ENCODE measurements around the gene MARVELD1.

The MARVELD1 gene

DNA sequence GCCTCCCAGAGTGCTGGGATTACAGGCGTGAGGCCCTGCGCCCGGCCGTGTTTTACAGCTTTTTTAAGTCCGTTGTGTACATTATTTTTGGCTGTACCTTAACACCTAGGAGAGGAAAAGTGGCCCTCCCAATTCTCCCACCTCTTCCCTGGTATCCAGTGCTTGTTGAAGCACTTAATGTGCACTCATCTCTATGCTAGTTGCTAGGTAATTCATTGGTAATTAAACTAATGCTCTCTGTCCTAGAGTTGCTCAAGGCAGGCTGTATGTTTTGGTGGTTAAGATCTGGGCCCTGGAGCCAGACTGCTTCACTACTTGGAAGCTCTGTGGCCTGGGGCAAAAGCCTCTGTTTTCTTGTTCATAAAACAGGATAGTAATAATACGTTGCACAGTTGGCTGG, 46.1 kb upstream of the MARVELD1 start:
- Histone ChIP-seq H4K20me1 (ENCODE audit: insufficient read depth, low read length) (no peaks in the 10 kb centered on the region), H3K27ac (ENCODE audit: low read length) (no peak overlapping the region), H3K79me2 (ENCODE audit: low read length) (no peaks in the 10 kb centered on the region), H3K27me3 (replicated peaks; ENCODE audit: insufficient read depth, low read length) (no peaks in the 10 kb centered on the region), H3K9me2 (replicated peaks; ENCODE audit: insufficient read depth, low read length) (no peaks in the 10 kb centered on the region), H2AFZ (ENCODE audit: low read length) (no peak overlapping the region), H3K9ac (ENCODE audit: low read length) (no peak overlapping the region), H3K4me2 (ENCODE audit: low read depth, low read length) (no peak overlapping the region), H3K4me3 (ENCODE audit: low read length) (no peak overlapping the region), H3K9me3 (replicated peaks; ENCODE audit: insufficient read depth, low read length) (no peaks in the 10 kb centered on the region), H3K4me1 (ENCODE audit: low read length) (no peaks in the 10 kb centered on the region), H3F3A (ENCODE audit: insufficient read depth, low read length) (no peaks in the 10 kb centered on the region), H3K36me3 (replicated peaks; ENCODE audit: insufficient read depth, low read length) (no peaks in the 10 kb centered on the region)
- TF ChIP-seq, protein P1, sequence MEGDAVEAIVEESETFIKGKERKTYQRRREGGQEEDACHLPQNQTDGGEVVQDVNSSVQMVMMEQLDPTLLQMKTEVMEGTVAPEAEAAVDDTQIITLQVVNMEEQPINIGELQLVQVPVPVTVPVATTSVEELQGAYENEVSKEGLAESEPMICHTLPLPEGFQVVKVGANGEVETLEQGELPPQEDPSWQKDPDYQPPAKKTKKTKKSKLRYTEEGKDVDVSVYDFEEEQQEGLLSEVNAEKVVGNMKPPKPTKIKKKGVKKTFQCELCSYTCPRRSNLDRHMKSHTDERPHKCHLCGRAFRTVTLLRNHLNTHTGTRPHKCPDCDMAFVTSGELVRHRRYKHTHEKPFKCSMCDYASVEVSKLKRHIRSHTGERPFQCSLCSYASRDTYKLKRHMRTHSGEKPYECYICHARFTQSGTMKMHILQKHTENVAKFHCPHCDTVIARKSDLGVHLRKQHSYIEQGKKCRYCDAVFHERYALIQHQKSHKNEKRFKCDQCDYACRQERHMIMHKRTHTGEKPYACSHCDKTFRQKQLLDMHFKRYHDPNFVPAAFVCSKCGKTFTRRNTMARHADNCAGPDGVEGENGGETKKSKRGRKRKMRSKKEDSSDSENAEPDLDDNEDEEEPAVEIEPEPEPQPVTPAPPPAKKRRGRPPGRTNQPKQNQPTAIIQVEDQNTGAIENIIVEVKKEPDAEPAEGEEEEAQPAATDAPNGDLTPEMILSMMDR (IDR thresholded peaks at IDR 0.05; ENCODE audit: low read length), result no peak
- TF ChIP-seq EZH2phosphoT487 (IDR thresholded peaks at IDR 0.05; ENCODE audit: low read length) (no peak), EZH2 (optimal IDR thresholded peaks at IDR 0.05; ENCODE audit: low read depth, low read length) (no peak)
- no peak for DNase-seq

GRCh38 chr10:97669571-97669970, 44.0 kb upstream of the MARVELD1 start:
- Histone ChIP-seq H3K27me3 (replicated peaks; ENCODE audit: insufficient read depth, low read length) (no peaks in the 10 kb centered on the region), H3K9me3 (replicated peaks; ENCODE audit: insufficient read depth, low read length) (no peaks in the 10 kb centered on the region), H4K20me1 (ENCODE audit: insufficient read depth, low read length) (no peaks in the 10 kb centered on the region), H2AFZ (ENCODE audit: low read length) (no peak overlapping the region), H3K79me2 (ENCODE audit: low read length) (no peaks in the 10 kb centered on the region), H3K27ac (ENCODE audit: low read length) (no peak overlapping the region), H3K4me1 (ENCODE audit: low read length) (no peaks in the 10 kb centered on the region), H3K4me2 (ENCODE audit: low read depth, low read length) (no peak overlapping the region), H3F3A (ENCODE audit: insufficient read depth, low read length) (no peaks in the 10 kb centered on the region), H3K9me2 (replicated peaks; ENCODE audit: insufficient read depth, low read length) (no peaks in the 10 kb centered on the region), H3K4me3 (ENCODE audit: low read length) (no peak overlapping the region), H3K9ac (ENCODE audit: low read length) (no peak overlapping the region), H3K36me3 (replicated peaks; ENCODE audit: insufficient read depth, low read length) (no peaks in the 10 kb centered on the region)
- no peak for DNase-seq
- no peak for TF ChIP-seq EZH2 (optimal IDR thresholded peaks at IDR 0.05; ENCODE audit: low read depth, low read length)
- TF ChIP-seq EZH2phosphoT487 (IDR thresholded peaks at IDR 0.05; ENCODE audit: low read length), result no peak
- TF ChIP-seq, protein P1 (IDR thresholded peaks at IDR 0.05; ENCODE audit: low read length), result no peak

GRCh38 chr10:97673736-97674525, 39.6 kb upstream of the MARVELD1 start:
- H3K9me2 ChIP-seq (replicated peaks; ENCODE audit: insufficient read depth, low read length), result no peaks in the 10 kb centered on the region
- no peaks in the 10 kb centered on the region for H3K9me3 ChIP-seq (replicated peaks; ENCODE audit: insufficient read depth, low read length)
- no peaks in the 10 kb centered on the region for H3K79me2 ChIP-seq (ENCODE audit: low read length)
- H3K9ac ChIP-seq (ENCODE audit: low read length), result no peak overlapping the region
- no peak overlapping the region for H2AFZ ChIP-seq (ENCODE audit: low read length)
- TF ChIP-seq, protein P1 (IDR thresholded peaks at IDR 0.05; ENCODE audit: low read length), result no peak
- TF ChIP-seq EZH2 (optimal IDR thresholded peaks at IDR 0.05; ENCODE audit: low read depth, low read length), result no peak
- TF ChIP-seq EZH2phosphoT487 (IDR thresholded peaks at IDR 0.05; ENCODE audit: low read length), result no peak
- 0 out of 2 replicates have a peak, but pooled peaks cover 4% of the 10 kb centered on the region for H3F3A ChIP-seq (ENCODE audit: insufficient read depth, low read length)
- no peaks in the 10 kb centered on the region for H4K20me1 ChIP-seq (ENCODE audit: insufficient read depth, low read length)
- no peak overlapping the region for H3K4me3 ChIP-seq (ENCODE audit: low read length)
- DNase-seq, result no peak
- no peaks in the 10 kb centered on the region for H3K36me3 ChIP-seq (replicated peaks; ENCODE audit: insufficient read depth, low read length)
- H3K27ac ChIP-seq (ENCODE audit: low read length), result no peak overlapping the region
- H3K4me1 ChIP-seq (ENCODE audit: low read length), result peaks cover 11% of the 10 kb centered on the region
- no peaks in the 10 kb centered on the region for H3K27me3 ChIP-seq (replicated peaks; ENCODE audit: insufficient read depth, low read length)
- no peak overlapping the region for H3K4me2 ChIP-seq (ENCODE audit: low read depth, low read length)
